Measurements from ENCODE around the gene LRBA.
"Not testable (repeated sequence)": the region's sequence is repeated elsewhere in the genome, so short reads cannot be mapped to it uniquely, and the experiment has no call there.

LRBA gene

DNA sequence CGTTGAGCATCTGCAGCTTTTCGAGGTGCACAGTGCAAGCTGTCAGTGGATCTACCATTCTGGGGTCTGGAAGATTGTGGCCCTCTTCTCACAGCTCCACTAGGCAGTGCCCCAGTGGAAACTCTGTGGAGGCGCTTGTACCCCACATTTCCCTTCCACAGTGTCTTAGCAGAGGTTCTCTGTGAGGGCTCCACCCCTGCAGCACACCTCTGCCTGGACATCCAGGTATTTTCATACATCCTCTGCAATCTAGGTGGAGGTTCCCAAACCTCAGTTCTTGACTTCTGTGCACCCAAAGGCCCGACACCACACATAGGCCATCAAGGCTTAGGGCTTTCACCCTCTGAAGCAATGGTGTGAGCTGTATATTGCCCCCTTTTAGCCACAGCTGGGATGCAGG lies 57.1 kb downstream of the LRBA start:
- not testable (repeated sequence) for H3K4me3 ChIP-seq (ENCODE audit: low read length); H3K36me3 ChIP-seq (ENCODE audit: insufficient read depth, low read length); H3K4me1 ChIP-seq (ENCODE audit: insufficient read depth, low read length); H3K27me3 ChIP-seq (ENCODE audit: insufficient read depth, low read length); H3K9me3 ChIP-seq (ENCODE audit: low read length); H2AFZ ChIP-seq (ENCODE audit: low read depth, low read length)

DNA sequence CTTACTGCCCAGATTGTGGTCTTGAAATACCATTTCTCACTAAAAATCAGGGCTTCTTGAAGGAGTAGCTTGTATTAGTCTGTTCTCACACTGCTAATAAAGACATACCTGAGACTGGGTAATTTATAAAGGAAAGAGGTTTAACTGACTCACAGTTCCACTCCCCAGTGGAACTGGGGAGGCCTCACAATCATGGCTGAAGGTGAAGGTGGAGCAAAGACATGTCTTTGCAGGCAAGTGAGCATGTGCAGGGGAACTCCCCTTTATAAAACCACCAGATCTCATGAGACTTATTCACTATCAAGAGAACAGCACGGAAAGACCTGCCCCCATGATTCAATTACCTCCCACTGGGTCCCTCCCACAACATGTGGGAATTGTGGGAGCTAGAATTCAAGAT lies 58.0 kb downstream of the LRBA start:
- not testable (repeated sequence) for H3K4me1 ChIP-seq (ENCODE audit: insufficient read depth, low read length); H3K9me3 ChIP-seq (ENCODE audit: low read length); H3K27me3 ChIP-seq (ENCODE audit: insufficient read depth, low read length); H2AFZ ChIP-seq (ENCODE audit: low read depth, low read length); H3K36me3 ChIP-seq (ENCODE audit: insufficient read depth, low read length); H3K4me3 ChIP-seq (ENCODE audit: low read length)

DNA sequence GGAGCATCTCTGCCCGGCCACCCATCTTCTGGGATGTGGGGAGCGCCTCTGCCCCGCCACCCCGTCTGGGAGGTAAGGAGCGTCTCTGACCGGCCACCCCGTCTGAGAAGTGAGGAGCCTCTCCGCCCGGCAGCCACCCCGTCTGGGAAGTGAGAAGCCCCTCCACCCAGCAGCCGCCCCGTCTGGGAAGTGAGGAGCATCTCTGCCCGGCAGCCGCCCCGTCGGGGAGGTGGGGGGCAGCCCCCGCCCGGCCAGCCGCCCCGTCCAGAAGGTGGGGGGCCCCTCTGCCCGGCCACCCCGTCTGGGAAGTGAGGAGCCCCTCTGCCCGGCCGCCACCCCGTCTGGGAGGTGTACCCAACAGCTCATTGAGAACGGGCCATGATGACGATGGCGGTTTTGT lies 61.2 kb downstream of the LRBA start:
- not testable (repeated sequence) for H2AFZ ChIP-seq (ENCODE audit: low read depth, low read length); H3K27me3 ChIP-seq (ENCODE audit: insufficient read depth, low read length); H3K9me3 ChIP-seq (ENCODE audit: low read length); H3K4me3 ChIP-seq (ENCODE audit: low read length); H3K36me3 ChIP-seq (ENCODE audit: insufficient read depth, low read length); H3K4me1 ChIP-seq (ENCODE audit: insufficient read depth, low read length)

DNA sequence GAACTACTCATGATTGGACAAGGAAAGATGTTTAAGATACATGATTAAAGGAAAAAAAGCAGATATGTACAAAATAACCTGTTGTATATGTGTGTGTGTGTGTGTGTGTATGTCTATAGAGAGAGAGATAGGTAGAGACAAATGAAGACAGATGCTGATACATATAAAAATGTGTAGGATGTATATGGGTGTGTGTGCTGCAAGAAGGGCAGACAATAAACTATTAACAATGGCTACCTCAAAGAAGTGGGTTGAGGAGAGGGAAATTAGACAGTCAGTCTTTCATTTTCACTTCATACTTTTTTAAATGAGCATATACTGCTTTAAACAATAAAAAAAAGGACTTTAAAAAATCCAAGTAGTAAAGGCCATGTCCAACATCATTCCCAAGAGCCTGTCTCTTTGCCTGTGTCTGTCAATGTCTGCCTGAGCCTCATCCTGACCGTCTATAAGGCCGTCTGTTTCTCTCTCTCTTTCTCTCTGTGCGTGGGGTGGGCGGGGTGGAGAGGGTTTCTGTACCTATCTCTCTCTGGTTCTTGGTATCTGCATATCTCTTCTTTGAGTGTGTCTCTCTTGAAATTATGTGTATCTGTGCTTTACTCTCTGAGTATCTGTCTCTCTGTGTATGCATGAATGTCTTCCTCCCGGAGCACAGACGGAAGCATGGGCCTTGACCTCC lies 62.8 kb downstream of the LRBA start:
- Histone ChIP-seq H3K4me1 (ENCODE audit: insufficient read depth, low read length) (no peaks in the 10 kb centered on the region), H3K9me3 (ENCODE audit: low read length) (no peaks in the 10 kb centered on the region), H3K4me3 (ENCODE audit: low read length) (no peak overlapping the region), H2AFZ (ENCODE audit: low read depth, low read length) (no peak overlapping the region), H3K36me3 (ENCODE audit: insufficient read depth, low read length) (no peaks in the 10 kb centered on the region), H3K27me3 (ENCODE audit: insufficient read depth, low read length) (no peaks in the 10 kb centered on the region)

DNA sequence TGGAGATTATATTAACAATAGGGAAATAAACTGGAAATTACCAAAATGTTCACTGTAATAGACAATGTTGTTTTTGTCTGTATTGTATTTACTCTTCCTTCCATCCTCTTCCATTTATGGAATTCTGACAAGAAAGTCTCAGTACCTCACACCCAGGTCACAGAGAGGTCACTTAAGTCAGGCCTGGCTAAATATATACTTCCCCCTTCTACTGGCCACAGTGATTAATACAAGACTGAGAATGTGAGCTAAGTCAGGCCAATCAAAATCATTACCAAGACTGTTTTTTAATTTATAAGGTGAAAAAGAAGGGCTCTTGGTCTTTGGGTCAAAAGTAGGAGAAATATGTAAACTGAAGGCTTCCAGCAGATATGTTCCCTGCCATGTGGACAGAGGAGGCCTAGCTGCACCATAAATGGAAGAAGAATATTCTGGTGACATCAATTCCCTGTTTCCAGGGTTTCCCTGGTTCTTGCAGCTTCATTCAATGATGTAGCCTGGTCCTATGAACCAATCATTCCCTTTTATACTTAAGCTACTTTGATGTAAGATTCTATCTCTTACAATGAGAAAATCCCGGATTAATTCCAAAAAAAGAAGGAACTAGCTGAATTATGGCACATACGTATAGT lies 64.3 kb downstream of the LRBA start:
- no peaks in the 10 kb centered on the region for H3K9me3 ChIP-seq (ENCODE audit: low read length)
- no peaks in the 10 kb centered on the region for H3K27me3 ChIP-seq (ENCODE audit: insufficient read depth, low read length)
- H3K4me3 ChIP-seq (ENCODE audit: low read length), result no peak overlapping the region

DNA sequence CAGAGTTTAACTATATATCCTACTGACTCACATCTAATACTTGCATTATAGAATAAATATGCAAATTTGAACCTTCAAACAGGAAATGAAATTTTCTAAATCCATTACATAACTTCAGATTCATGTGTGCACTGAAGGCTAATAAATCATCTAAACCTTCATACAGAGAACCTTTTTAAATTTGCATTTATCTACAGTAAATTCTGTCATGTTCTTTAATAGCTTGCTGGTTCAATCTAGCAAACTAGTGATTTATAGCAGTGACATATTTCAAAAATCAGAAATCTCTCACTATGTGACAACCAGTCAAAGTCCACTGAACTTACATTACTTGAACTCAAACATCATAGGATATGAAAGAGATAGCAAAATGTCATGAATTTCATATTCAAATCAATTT lies 65.1 kb downstream of the LRBA start:
- H3K36me3 ChIP-seq (ENCODE audit: insufficient read depth, low read length), result no peaks in the 10 kb centered on the region
- H3K4me1 ChIP-seq (ENCODE audit: insufficient read depth, low read length), result no peaks in the 10 kb centered on the region
- no peak overlapping the region for H3K4me3 ChIP-seq (ENCODE audit: low read length)
- H3K27me3 ChIP-seq (ENCODE audit: insufficient read depth, low read length), result no peaks in the 10 kb centered on the region
- no peaks in the 10 kb centered on the region for H3K9me3 ChIP-seq (ENCODE audit: low read length)
- no peak overlapping the region for H2AFZ ChIP-seq (ENCODE audit: low read depth, low read length)

More for the DNA sequence above, 64.3 kb downstream of the LRBA start:
- no peaks in the 10 kb centered on the region for H3K4me1 ChIP-seq (ENCODE audit: insufficient read depth, low read length)
- no peak overlapping the region for H2AFZ ChIP-seq (ENCODE audit: low read depth, low read length)
- H3K36me3 ChIP-seq (ENCODE audit: insufficient read depth, low read length), result no peaks in the 10 kb centered on the region

DNA sequence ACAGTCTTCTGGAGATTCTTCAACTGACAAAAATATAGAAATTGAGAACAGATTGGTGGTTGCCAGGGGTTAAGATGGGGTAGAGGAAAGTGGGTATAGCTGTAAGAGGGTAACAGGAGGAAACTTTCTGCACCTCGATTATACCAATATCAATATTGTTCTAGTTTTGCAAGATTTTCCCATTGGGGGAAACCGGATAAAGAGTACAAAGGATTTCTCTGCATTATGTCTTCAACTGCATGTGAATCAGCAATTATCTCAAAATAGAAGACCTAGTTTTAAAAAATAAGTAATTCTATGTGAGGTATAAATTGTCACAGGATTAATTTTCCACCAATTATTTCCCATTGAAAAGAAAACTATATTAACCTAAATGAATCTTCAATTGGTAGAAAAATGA lies 65.7 kb downstream of the LRBA start:
- Histone ChIP-seq H3K4me3 (ENCODE audit: low read length) (no peak overlapping the region), H3K27me3 (ENCODE audit: insufficient read depth, low read length) (no peaks in the 10 kb centered on the region), H3K4me1 (ENCODE audit: insufficient read depth, low read length) (no peaks in the 10 kb centered on the region), H2AFZ (ENCODE audit: low read depth, low read length) (no peak overlapping the region), H3K36me3 (ENCODE audit: insufficient read depth, low read length) (no peaks in the 10 kb centered on the region), H3K9me3 (ENCODE audit: low read length) (no peaks in the 10 kb centered on the region)

DNA sequence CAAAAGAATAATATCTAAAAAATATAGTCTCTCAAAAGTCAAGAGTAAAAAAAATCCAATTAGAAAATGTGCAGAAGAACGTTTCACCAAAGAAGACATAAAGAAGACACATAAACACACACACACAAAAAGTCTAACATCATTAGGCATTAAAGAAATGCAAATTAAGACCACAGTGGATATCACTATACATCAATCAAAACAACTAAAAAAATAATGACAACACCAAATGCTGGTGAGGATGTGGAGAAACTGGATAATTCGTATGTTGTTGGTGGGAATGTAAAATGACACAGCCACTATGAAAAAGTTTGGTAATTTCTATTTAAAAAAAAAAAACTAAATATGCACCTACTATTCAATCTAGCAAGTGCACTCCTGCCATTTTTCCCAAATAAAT lies 66.4 kb downstream of the LRBA start:
- Histone ChIP-seq H3K4me3 (ENCODE audit: low read length) (no peak overlapping the region), H3K4me1 (ENCODE audit: insufficient read depth, low read length) (no peaks in the 10 kb centered on the region), H3K9me3 (ENCODE audit: low read length) (no peaks in the 10 kb centered on the region), H3K36me3 (ENCODE audit: insufficient read depth, low read length) (no peaks in the 10 kb centered on the region), H3K27me3 (ENCODE audit: insufficient read depth, low read length) (no peaks in the 10 kb centered on the region), H2AFZ (ENCODE audit: low read depth, low read length) (no peak overlapping the region)

DNA sequence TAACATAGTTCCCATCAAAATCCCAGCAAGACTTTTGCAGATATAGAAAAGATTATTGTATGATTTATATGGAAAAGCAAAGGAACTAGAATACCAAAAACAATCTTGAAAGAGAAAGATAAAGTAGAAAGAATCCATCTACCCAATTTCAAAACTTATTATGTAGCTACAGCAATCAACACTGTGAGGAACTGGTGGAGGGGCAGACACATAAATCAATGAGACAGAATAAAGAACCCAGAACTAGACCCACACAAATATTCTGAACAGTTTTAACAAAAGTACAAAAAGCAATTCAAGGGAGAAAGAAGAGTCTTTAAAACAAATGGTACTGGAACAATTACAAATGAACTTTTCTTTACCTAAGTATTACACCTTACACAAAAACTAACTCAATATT lies 67.0 kb downstream of the LRBA start:
- Histone ChIP-seq H3K36me3 (ENCODE audit: insufficient read depth, low read length) (no peaks in the 10 kb centered on the region), H3K4me1 (ENCODE audit: insufficient read depth, low read length) (no peaks in the 10 kb centered on the region), H3K9me3 (ENCODE audit: low read length) (no peaks in the 10 kb centered on the region), H3K27me3 (ENCODE audit: insufficient read depth, low read length) (no peaks in the 10 kb centered on the region), H3K4me3 (ENCODE audit: low read length) (no peak overlapping the region), H2AFZ (ENCODE audit: low read depth, low read length) (no peak overlapping the region)

DNA sequence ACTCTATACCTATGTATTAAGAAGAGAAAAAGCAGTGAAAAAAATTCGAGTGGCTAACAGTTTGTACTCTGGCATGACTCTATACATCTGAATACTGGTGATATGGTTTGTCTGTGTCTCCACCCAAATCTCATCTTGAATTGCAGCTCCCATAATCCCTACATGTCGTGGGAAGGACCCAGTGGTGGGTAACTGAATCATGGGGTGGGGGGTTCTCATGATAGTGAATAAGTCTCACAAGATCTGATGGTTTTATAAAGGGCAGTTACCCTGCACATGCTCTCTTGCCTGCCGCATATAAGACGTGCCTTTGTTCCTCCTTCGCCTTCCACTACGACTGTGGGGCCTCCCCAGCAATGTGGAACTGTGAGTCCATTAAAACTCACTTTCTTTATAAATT lies 70.4 kb downstream of the LRBA start:
- no peaks in the 10 kb centered on the region for H3K9me3 ChIP-seq (ENCODE audit: low read length)
- H3K4me1 ChIP-seq (ENCODE audit: insufficient read depth, low read length), result no peaks in the 10 kb centered on the region

DNA sequence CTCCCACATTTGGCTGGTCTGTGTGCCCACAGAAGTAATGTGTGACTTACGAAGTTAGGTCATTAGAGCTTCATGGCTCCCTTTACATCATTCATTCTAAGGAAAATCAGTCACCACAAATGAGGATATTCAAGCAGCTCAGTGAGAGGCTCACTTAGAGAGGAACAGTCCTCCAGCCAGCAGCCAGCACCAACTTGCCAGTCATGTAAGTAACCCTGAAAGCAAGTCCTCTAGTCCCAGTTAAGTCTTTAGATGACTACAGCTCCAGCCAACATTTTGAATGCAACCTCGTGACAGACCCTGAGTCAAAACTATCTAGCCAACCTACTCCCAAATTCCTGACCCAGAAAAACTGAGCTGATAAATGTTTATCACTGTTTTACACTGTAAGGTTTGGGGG lies 71.3 kb downstream of the LRBA start:
- H3K36me3 ChIP-seq (ENCODE audit: insufficient read depth, low read length), result no peaks in the 10 kb centered on the region
- H3K4me1 ChIP-seq (ENCODE audit: insufficient read depth, low read length), result no peaks in the 10 kb centered on the region
- H3K4me3 ChIP-seq (ENCODE audit: low read length), result no peak overlapping the region
- H3K9me3 ChIP-seq (ENCODE audit: low read length), result no peaks in the 10 kb centered on the region
- H3K27me3 ChIP-seq (ENCODE audit: insufficient read depth, low read length), result no peaks in the 10 kb centered on the region
- no peak overlapping the region for H2AFZ ChIP-seq (ENCODE audit: low read depth, low read length)

More for the DNA sequence above, 70.4 kb downstream of the LRBA start:
- no peaks in the 10 kb centered on the region for H3K27me3 ChIP-seq (ENCODE audit: insufficient read depth, low read length)
- H3K36me3 ChIP-seq (ENCODE audit: insufficient read depth, low read length), result no peaks in the 10 kb centered on the region
- H2AFZ ChIP-seq (ENCODE audit: low read depth, low read length), result no peak overlapping the region
- H3K4me3 ChIP-seq (ENCODE audit: low read length), result no peak overlapping the region

DNA sequence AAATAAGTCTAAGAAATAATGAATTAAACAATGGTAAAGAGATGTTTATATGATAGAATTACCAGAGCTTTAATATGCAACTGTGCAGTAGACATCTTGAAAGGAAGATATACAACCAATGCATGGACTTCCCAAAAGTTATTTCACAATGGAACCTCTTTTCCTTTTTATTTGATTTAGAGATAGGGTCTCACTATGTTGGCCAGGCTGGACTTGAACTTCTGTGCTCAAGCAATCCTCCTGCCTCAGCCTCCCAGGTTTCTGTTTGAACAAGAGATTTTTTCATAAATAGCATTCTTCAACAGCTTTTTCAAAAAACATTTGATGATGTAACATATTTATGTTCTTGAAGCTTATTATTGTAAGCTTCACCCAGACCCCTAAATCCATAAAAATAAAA lies 72.0 kb downstream of the LRBA start:
- no peak overlapping the region for H3K4me3 ChIP-seq (ENCODE audit: low read length)
- H3K4me1 ChIP-seq (ENCODE audit: insufficient read depth, low read length), result peaks cover 5% of the 10 kb centered on the region
- H3K9me3 ChIP-seq (ENCODE audit: low read length), result no peaks in the 10 kb centered on the region
- H2AFZ ChIP-seq (ENCODE audit: low read depth, low read length), result no peak overlapping the region
- H3K36me3 ChIP-seq (ENCODE audit: insufficient read depth, low read length), result no peaks in the 10 kb centered on the region
- no peaks in the 10 kb centered on the region for H3K27me3 ChIP-seq (ENCODE audit: insufficient read depth, low read length)

DNA sequence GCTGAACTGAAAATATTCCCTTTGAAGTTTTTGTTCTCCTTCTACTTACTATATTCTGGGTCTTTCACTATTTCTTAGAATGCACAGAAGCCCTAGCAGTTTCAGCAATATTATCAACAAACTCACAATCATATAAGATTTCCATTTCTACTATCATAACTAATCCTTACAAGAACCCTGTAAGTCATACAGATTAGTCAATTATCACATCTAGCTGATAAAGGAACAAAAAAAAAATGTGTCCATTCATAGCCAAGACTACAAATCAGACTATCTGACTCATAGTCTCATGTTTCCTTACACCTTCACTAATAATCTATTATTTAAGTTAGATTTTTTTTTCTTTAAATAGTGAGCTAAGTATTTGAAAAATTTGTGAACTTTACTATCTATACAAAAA lies 72.5 kb downstream of the LRBA start:
- no peaks in the 10 kb centered on the region for H3K9me3 ChIP-seq (ENCODE audit: low read length)
- no peak overlapping the region for H2AFZ ChIP-seq (ENCODE audit: low read depth, low read length)
- H3K36me3 ChIP-seq (ENCODE audit: insufficient read depth, low read length), result no peaks in the 10 kb centered on the region
- peaks cover 8% of the 10 kb centered on the region for H3K4me1 ChIP-seq (ENCODE audit: insufficient read depth, low read length)
- no peak overlapping the region for H3K4me3 ChIP-seq (ENCODE audit: low read length)
- H3K27me3 ChIP-seq (ENCODE audit: insufficient read depth, low read length), result no peaks in the 10 kb centered on the region

DNA sequence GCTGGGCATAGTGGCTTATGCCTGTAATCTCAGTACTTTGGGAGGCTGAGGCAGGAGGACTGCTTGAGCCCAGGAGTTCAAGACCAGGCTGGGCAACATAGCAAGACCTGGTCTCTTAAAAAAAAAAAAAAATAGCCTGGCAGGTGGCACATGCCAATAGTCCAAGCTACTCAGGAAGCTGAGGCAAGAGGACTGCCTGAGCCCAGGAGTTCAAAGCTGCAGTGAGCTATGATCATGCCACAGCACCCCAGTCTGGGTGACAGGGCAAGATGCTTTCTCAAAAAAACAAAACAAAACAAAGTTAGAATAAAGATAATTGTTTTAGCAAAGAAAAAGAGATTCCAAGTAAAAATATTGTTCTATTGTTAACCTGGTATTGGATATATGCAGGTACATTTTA lies 75.0 kb downstream of the LRBA start:
- H3K36me3 ChIP-seq (ENCODE audit: insufficient read depth, low read length), result no peaks in the 10 kb centered on the region
- H3K4me3 ChIP-seq (ENCODE audit: low read length), result no peak overlapping the region
- no peak overlapping the region for H2AFZ ChIP-seq (ENCODE audit: low read depth, low read length)
- H3K27me3 ChIP-seq (ENCODE audit: insufficient read depth, low read length), result no peaks in the 10 kb centered on the region
- H3K9me3 ChIP-seq (ENCODE audit: low read length), result no peaks in the 10 kb centered on the region
- H3K4me1 ChIP-seq (ENCODE audit: insufficient read depth, low read length), result peaks cover 8% of the 10 kb centered on the region
